Gastrocnemius medialis (tissue), 4 donors: ENCODE data around the gene KLHL42.

ENCODE experiments used
- POLR2A ChIP-seq, 2 donors: fragments of 450-650 bp; IDR thresholded peaks; one replicate each; pipeline ENCODE4 v1.6.1; 2017; ENCODE audit warnings: antibody characterized with exemption in 2 of 2, mild to moderate bottlenecking in 2 of 2, moderate library complexity in 2 of 2
- TF ChIP-seq, protein P1 (sequence below), 5 experiments: fragments of 450-650 bp in 3 of 5; fragments of 200-600 bp in 2 of 5; sonication (generic) in 2 of 5; IDR thresholded peaks in 4 of 5; conservative IDR thresholded peaks in 1 of 5; 1 replicate in 4 of 5; 2 replicates in 1 of 5; pipeline ENCODE4 v1.5.1; 2016 to 2019; ENCODE audit warnings: antibody characterized with exemption in 5 of 5, mild to moderate bottlenecking in 3 of 5, moderate library complexity in 3 of 5

DNA sequence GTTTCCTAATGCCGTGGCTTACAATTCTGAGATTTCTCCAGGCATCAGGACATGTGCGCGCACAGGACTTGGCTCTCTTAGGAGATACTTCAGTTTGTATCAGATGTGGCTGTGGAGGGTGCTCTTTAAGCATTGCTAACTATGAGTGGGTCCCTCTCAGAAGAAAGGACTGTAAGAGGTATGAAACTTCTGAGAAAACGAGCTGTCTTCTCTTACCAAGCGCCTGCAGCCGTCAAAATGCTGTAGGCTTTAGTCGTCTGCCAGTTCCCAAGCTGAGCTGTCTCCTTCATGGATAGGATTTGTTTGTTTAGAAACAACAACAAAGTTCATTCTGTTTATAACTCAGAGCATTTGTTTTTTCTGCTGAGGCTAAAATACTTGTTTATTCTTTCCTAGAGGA lies 16.1 kb downstream of the KLHL42 start:
- TF ChIP-seq, protein P1, sequence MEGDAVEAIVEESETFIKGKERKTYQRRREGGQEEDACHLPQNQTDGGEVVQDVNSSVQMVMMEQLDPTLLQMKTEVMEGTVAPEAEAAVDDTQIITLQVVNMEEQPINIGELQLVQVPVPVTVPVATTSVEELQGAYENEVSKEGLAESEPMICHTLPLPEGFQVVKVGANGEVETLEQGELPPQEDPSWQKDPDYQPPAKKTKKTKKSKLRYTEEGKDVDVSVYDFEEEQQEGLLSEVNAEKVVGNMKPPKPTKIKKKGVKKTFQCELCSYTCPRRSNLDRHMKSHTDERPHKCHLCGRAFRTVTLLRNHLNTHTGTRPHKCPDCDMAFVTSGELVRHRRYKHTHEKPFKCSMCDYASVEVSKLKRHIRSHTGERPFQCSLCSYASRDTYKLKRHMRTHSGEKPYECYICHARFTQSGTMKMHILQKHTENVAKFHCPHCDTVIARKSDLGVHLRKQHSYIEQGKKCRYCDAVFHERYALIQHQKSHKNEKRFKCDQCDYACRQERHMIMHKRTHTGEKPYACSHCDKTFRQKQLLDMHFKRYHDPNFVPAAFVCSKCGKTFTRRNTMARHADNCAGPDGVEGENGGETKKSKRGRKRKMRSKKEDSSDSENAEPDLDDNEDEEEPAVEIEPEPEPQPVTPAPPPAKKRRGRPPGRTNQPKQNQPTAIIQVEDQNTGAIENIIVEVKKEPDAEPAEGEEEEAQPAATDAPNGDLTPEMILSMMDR (IDR thresholded peaks at IDR 0.05 in 4 of 5, conservative IDR thresholded peaks at IDR 0.05 in 1 of 5) = no peak
- TF ChIP-seq POLR2A (IDR thresholded peaks at IDR 0.05) = no peak
